Measurements from ENCODE around the gene ALOX15B. TPM values are rescaled to one million over a fixed set of nuclear protein-coding genes. Genes with fewer than 3 reads are reported as not detected.
"Not testable (repeated sequence)": the region's sequence is repeated elsewhere in the genome, so short reads cannot be mapped to it uniquely, and the experiment has no call there.

ALOX15B gene
- total and polyA plus RNA-seq, 4 experiments from 2014 or later, result 0.15 TPM; not detected in 3

DNA sequence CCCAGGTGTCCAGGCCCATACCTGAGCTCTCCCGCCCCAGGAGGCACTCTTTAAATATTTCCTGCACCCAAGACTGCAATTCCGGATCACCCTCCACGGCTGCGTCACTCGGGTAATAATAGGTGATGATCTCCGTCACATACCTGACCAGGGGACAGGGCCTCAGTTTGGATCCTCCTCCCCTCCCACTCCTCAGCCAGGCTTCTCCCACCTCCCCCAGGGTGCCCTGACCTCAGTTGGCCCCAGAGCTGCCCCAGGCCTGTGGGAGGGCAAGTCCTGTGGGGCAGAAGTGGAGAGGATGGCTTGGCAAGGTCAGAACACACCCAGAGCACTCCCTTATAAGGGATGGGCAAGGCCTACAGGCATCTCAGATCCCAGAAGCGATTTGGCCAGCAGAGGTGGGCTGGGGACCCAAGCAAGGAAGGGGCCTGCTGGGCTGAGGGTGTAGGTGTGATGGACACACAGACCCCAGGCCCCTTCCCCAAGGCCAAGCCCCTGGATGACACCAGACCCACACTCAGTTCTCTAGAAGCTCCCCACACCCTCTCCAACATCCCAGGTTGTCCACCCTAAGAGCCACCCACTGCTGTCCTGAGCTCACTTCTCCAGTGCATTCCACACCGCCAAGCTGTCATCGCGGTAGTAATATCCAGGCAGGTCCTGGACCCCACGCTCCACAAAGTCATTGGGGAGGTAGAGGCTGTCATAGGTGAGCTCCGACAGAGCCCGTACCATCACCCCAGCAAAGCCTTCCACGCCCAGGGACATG lies 36.9 kb downstream of the ALOX15B start:
- intact Hi-C loops (cut with micrococcal nuclease), result no loop called here
- Histone ChIP-seq H3K27me3 (ENCODE audit: insufficient read depth, low read length) (peaks cover 24% of the 10 kb centered on the region), H3K27ac (ENCODE audit: low read depth, low read length) (no peak overlapping the region), H3K4me1 (ENCODE audit: insufficient read depth, low read length) (peaks cover 37% of the 10 kb centered on the region), H3K36me3 (ENCODE audit: insufficient read depth, low read length) (no peaks in the 10 kb centered on the region), H3K9me3 (ENCODE audit: control insufficient read depth in 1 of 2, low read length in 2 of 2) (no peaks in the 10 kb centered on the region), H3K4me3 (ENCODE audit: low read length in 2 of 2) (no peak overlapping the region)
- Mint-ChIP-seq H3K4me3 (no peak overlapping the region), H3K27ac (no peak overlapping the region), H3K36me3 (no peaks in the 10 kb centered on the region), H3K9me3 (no peaks in the 10 kb centered on the region), H3K27me3 (peaks cover 12 to 15% of the 10 kb centered on the region in 2 donors), H3K4me1 (peaks cover 18 to 43% (median 34%) of the 10 kb centered on the region in 4 donors)
- CTCF ChIA-PET (ENCODE audit: partially characterized antibody), result interaction anchor here (1.3 to 9.9 kb wide), 5 partner anchors 12 to 44 kb away, joined by 6 to 147 read pairs (median 17); partner anchors contain the start of genes ALOX12B and ALOXE3
- DNase-seq, result no peak
- POLR2A ChIA-PET (ENCODE audit: partially characterized antibody), result interaction anchor here (0.6 to 2.8 kb wide), 3 partner anchors 34 to 241 kb away, joined by 3 to 9 read pairs (median 3); no protein-coding TSS in a partner anchor

DNA sequence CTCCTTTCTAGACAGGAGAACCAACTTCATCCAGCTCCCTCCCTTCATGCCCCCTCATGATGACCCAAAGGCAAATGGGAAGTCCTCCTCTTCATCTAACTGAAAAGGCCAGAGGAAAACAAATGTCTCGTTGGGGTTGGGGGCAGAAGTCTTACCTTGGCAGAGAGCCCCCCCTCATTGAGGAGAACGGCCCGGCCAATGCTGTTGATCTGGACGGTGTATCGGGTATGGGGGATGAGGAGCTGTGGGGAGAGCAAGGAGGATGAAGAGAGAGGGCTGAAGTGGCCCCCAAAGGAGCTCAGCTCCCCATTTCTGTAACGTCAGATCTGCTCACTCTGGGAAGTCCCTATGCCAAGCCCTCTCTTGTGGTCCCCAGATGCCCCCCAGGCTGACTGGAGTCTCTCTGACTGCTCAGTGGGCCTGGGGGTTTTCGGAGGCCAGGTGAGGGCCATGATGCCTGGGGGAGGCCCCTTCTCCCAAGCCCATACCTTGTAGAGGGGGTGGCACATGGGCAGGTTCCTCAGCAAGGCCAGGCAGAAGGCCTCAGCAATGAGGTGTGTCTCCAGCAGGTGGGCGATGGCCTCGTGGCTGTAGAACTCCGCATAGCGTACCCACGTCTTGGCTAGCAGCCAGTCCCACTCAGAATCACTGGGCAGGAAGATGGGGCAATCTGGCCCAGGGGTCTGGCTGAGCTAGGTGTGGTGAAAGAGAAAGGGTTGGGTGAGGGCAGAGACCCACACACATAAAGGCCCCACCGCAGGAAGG lies 37.8 kb downstream of the ALOX15B start:
- intact Hi-C loops (cut with micrococcal nuclease), result no loop called here
- Histone ChIP-seq H3K4me3 (ENCODE audit: low read length in 2 of 2) (no peak overlapping the region), H3K4me1 (ENCODE audit: insufficient read depth, low read length) (peaks cover 37% of the 10 kb centered on the region), H3K36me3 (ENCODE audit: insufficient read depth, low read length) (no peaks in the 10 kb centered on the region), H3K9me3 (ENCODE audit: control insufficient read depth in 1 of 2, low read length in 2 of 2) (no peaks in the 10 kb centered on the region), H3K27me3 (ENCODE audit: insufficient read depth, low read length) (peaks cover 19% of the 10 kb centered on the region), H3K27ac (ENCODE audit: low read depth, low read length) (no peak overlapping the region)
- no peaks in the 10 kb centered on the region for H3K9me3 Mint-ChIP-seq
- ChIA-PET POLR2A (ENCODE audit: partially characterized antibody) (interaction anchor here (0.6 to 1.0 kb wide), 3 partner anchors 33 to 240 kb away, joined by 3 to 5 read pairs (median 3); no protein-coding TSS in a partner anchor), CTCF (ENCODE audit: partially characterized antibody) (interaction anchor here (1.0 to 9.9 kb wide), 4 partner anchors 16 to 87 kb away, joined by 5 to 147 read pairs (median 27); no protein-coding TSS in a partner anchor)
- H3K4me3 Mint-ChIP-seq, result no peak overlapping the region
- H3K27ac Mint-ChIP-seq, result peak overlapping the region in 2 of 7 donors; percentile 8 to 51
- no peak for DNase-seq
- peaks cover 10 to 15% of the 10 kb centered on the region in 2 donors for H3K27me3 Mint-ChIP-seq
- H3K36me3 Mint-ChIP-seq, result no peaks in the 10 kb centered on the region
- peaks cover 21 to 43% (median 34%) of the 10 kb centered on the region in 4 donors for H3K4me1 Mint-ChIP-seq

DNA sequence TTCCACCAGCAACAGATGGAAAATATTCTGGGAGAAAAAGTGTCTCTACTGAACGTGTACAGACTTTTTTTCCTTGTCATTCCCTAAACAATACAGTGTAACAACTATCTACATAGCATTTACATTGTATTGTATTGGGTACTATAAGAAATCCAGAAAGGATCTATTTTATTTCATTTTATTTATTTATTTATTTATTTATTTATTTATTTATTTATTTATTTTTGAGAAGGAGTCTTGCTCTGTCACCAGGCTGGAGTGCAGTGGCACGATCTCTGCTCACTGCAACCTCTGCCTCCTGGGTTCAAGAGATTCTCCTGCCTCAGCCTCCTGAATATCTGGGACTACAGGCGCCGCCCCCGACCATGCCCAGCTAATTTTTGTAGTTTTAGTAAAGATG lies 39.1 kb downstream of the ALOX15B start:
- H3K27ac Mint-ChIP-seq; H3K36me3 ChIP-seq (ENCODE audit: insufficient read depth, low read length); H3K4me3 ChIP-seq (ENCODE audit: low read length in 2 of 2); DNase-seq; H3K36me3 Mint-ChIP-seq; H3K9me3 ChIP-seq (ENCODE audit: control insufficient read depth in 1 of 2, low read length in 2 of 2); POLR2A ChIA-PET (ENCODE audit: partially characterized antibody); H3K9me3 Mint-ChIP-seq; H3K27ac ChIP-seq (ENCODE audit: low read depth, low read length): not testable (repeated sequence)
- peaks cover 7 to 13% of the 10 kb centered on the region in 2 donors for H3K27me3 Mint-ChIP-seq
- Histone ChIP-seq H3K27me3 (ENCODE audit: insufficient read depth, low read length) (peaks cover 12% of the 10 kb centered on the region), H3K4me1 (ENCODE audit: insufficient read depth, low read length) (peaks cover 26% of the 10 kb centered on the region)
- CTCF ChIA-PET (ENCODE audit: partially characterized antibody), result interaction anchor here (0.7 to 3.5 kb wide), 3 partner anchors 17 to 79 kb away, joined by 3 to 34 read pairs (median 29); partner anchors contain the start of gene ALOXE3
- intact Hi-C loops (cut with micrococcal nuclease), result loop anchor here (2.0 kb wide), 1 partner anchor 17 kb away; no protein-coding TSS in a partner anchor
- peaks cover 17 to 32% (median 25%) of the 10 kb centered on the region in 4 donors for H3K4me1 Mint-ChIP-seq
- H3K4me3 Mint-ChIP-seq, result peak overlapping the region in 2 of 8 donors; percentile 44 to 70

DNA sequence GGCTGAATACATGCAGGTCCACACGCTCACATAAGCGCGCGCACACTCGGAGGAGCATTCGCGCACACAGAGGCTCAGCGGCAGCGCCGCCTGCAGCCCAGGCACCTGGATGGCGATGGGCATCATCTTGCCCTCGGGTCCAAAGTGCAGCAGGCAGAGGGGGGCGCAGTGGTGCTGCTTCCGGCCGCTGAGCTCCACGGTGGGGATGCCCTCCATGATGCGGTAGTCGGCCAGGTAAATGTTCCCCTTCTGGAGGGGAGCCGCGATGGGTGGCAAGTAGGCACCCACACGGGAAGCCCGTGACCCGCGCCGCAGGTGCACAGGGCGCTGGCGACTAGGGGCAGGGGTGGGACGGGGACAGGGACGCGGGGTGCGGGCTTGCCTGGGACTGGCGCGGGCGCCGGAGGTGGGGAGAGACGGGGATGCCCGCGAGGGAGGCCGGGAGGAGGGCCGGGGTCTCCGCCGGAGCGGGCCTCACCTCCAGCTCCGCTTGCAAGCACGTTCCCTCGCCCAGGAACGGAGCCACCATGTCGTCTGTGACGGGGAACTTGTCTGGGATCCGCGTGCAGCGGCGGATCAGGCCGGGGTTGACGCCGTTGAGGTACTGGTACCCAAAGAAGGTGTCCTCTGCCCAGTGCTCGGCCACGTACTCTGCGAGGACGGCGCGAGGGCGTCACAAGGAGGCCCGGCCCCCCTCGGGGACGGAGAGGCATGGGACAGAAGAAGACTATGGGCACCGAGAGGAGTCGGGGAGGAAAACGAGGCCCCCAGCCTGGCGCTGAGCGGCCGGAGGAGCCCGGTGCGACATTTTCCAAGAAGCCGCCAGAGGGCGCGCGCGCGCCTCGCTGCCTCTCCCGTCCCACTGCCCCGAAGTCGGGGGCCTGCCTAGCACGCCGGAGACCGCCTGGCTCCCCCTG lies 40.7 kb downstream of the ALOX15B start:
- Histone ChIP-seq H3K4me1 (ENCODE audit: insufficient read depth, low read length) (peaks cover 14% of the 10 kb centered on the region), H3K36me3 (ENCODE audit: insufficient read depth, low read length) (no peaks in the 10 kb centered on the region), H3K27me3 (ENCODE audit: insufficient read depth, low read length) (peaks cover 3% of the 10 kb centered on the region), H3K4me3 (ENCODE audit: low read length in 2 of 2) (peak overlapping the region in 1 of 2 donors; percentile 70), H3K27ac (ENCODE audit: low read depth, low read length) (peak overlapping the region; percentile 63), H3K9me3 (ENCODE audit: control insufficient read depth in 1 of 2, low read length in 2 of 2) (no peaks in the 10 kb centered on the region)
- intact Hi-C loops (cut with micrococcal nuclease), result loop anchor here (1.0 to 2.0 kb wide), 4 partner anchors 15 to 39 kb away; partner anchors contain the start of gene ALOXE3
- Mint-ChIP-seq H3K4me1 (peaks cover 7 to 16% (median 12%) of the 10 kb centered on the region in 4 donors), H3K27ac (peak overlapping the region; percentile 46 to 95 (median 86)), H3K27me3 (peaks cover 0 to 6% of the 10 kb centered on the region in 2 donors), H3K9me3 (no peaks in the 10 kb centered on the region), H3K4me3 (peak overlapping the region; percentile 86 to 93 (median 89)), H3K36me3 (no peaks in the 10 kb centered on the region)
- CTCF ChIA-PET (ENCODE audit: partially characterized antibody), result interaction anchor here (0.7 to 3.5 kb wide), 23 partner anchors 9 to 255 kb away, joined by 3 to 34 read pairs (median 4); partner anchors contain the start of genes ALOXE3, CNTROB and TRAPPC1
- POLR2A ChIA-PET (ENCODE audit: partially characterized antibody), result interaction anchor here (0.6 to 1.6 kb wide), 11 partner anchors 9 to 215 kb away, joined by 3 to 13 read pairs (median 3); partner anchors contain the start of genes ALOXE3, CNTROB and SLC25A35
- peak; percentile 76 to 84 (median 77) for DNase-seq

DNA sequence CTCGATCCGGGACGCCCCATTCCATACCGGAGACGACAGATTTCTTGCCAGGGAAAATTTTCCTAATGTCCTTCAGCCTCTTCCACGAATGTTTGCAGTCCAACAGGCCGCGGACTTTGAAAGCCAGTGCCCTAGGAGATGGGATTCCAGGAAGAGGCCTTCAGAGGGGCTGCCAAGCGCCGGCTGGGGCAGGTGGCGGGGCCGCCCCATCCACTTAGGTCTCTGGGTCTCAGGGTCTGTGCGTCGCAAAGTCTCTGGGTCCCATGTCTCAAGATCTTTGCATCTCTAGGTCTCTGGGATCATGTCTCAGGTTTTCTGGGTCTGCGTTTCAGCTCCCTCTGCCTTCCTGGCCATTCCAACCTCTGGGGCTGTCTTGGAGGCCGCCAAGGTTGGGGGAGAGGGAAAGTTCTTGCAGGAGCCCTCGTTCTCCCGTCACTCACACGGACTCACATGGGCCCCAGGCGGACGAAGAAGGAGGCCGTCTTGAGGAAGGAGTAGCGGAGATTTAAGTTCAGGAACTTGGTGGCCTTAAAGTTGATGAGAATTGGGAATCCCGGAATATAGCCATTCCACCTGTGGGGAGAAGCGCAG lies 41.4 kb downstream of the ALOX15B start:
- peaks cover 14% of the 10 kb centered on the region for H3K4me1 ChIP-seq (ENCODE audit: insufficient read depth, low read length)
- H3K4me3 ChIP-seq (ENCODE audit: low read length in 2 of 2), result peak overlapping the region in 1 of 2 donors; percentile 70
- DNase-seq, result no peak
- H3K27ac Mint-ChIP-seq, result peak overlapping the region in 5 of 7 donors; percentile 8 to 95 (median 75)
- H3K36me3 ChIP-seq (ENCODE audit: insufficient read depth, low read length), result no peaks in the 10 kb centered on the region
- H3K27ac ChIP-seq (ENCODE audit: low read depth, low read length), result no peak overlapping the region
- no peaks in the 10 kb centered on the region for H3K27me3 Mint-ChIP-seq
- intact Hi-C loops (cut with micrococcal nuclease), result no loop called here
- H3K9me3 Mint-ChIP-seq, result no peaks in the 10 kb centered on the region
- H3K27me3 ChIP-seq (ENCODE audit: insufficient read depth, low read length), result no peaks in the 10 kb centered on the region
- H3K36me3 Mint-ChIP-seq, result no peaks in the 10 kb centered on the region
- H3K4me1 Mint-ChIP-seq, result peaks cover 7 to 15% (median 11%) of the 10 kb centered on the region in 4 donors
- H3K4me3 Mint-ChIP-seq, result peak overlapping the region; percentile 86 to 93 (median 89)
- POLR2A ChIA-PET (ENCODE audit: partially characterized antibody), result interaction anchor here (1.2 to 1.6 kb wide), 5 partner anchors 13 to 148 kb away, joined by 3 to 13 read pairs (median 4); partner anchors contain the start of gene CNTROB
- H3K9me3 ChIP-seq (ENCODE audit: control insufficient read depth in 1 of 2, low read length in 2 of 2), result no peaks in the 10 kb centered on the region
- CTCF ChIA-PET (ENCODE audit: partially characterized antibody), result interaction anchor here (0.9 to 3.5 kb wide), 16 partner anchors 10 to 254 kb away, joined by 3 to 34 read pairs (median 4); partner anchors contain the start of genes ALOXE3, CNTROB and TRAPPC1

DNA sequence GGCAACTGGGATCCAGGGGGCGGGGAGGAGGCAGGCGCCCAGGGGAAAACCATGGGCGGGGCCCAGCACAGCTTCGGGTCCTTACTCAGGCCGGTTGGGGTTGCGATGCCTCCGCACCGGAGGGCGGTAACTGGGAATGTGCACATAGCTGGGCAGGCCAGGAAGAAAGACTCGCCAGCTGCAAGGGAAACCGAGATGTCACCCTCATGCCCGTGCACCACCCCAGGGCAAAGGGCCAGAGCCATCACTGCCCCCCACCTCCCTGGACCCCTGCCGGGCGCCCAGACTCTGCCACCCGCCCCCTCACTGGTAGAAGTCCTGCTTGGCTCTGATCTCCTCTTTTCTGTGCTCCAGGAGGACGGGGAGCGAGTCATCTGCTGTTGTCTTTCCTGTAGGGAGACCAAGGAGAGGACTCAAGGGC lies 42.0 kb downstream of the ALOX15B start:
- no peaks in the 10 kb centered on the region for H3K9me3 Mint-ChIP-seq
- peaks cover 14% of the 10 kb centered on the region for H3K4me1 ChIP-seq (ENCODE audit: insufficient read depth, low read length)
- CTCF ChIA-PET (ENCODE audit: partially characterized antibody), result interaction anchor here (0.9 to 3.5 kb wide), 6 partner anchors 10 to 39 kb away, joined by 4 to 34 read pairs (median 4); no protein-coding TSS in a partner anchor
- no peaks in the 10 kb centered on the region for H3K27me3 Mint-ChIP-seq
- H3K36me3 ChIP-seq (ENCODE audit: insufficient read depth, low read length), result no peaks in the 10 kb centered on the region
- no peaks in the 10 kb centered on the region for H3K36me3 Mint-ChIP-seq
- H3K27me3 ChIP-seq (ENCODE audit: insufficient read depth, low read length), result no peaks in the 10 kb centered on the region
- H3K4me3 Mint-ChIP-seq, result peak overlapping the region in 4 of 8 donors; percentile 7 to 93 (median 62)
- no peak for DNase-seq
- peaks cover 7 to 15% (median 11%) of the 10 kb centered on the region in 4 donors for H3K4me1 Mint-ChIP-seq
- no peak overlapping the region for H3K27ac ChIP-seq (ENCODE audit: low read depth, low read length)
- H3K27ac Mint-ChIP-seq, result peak overlapping the region in 1 of 7 donors; percentile 86
- H3K9me3 ChIP-seq (ENCODE audit: control insufficient read depth in 1 of 2, low read length in 2 of 2), result no peaks in the 10 kb centered on the region
- H3K4me3 ChIP-seq (ENCODE audit: low read length in 2 of 2), result no peak overlapping the region
- intact Hi-C loops (cut with micrococcal nuclease), result no loop called here
- POLR2A ChIA-PET (ENCODE audit: partially characterized antibody), result interaction anchor here (1.5 kb wide), 1 partner anchor 38 kb away, joined by 4 read pairs; no protein-coding TSS in a partner anchor
